Keratinocyte (primary cell): ENCODE data around the gene AKAP6. TPM values are rescaled to one million over a fixed set of nuclear protein-coding genes. Genes with fewer than 3 reads are reported as not detected.

Experiments used
- DNase-seq: peaks from one replicate; pipeline ENCODE4 v3.0.0-alpha.2; 2011; ENCODE audit warnings: low read depth, missing footprints, low spot score
- FAIRE-seq: peaks from 2 replicates; lab custom pipeline; 2011; peaks lifted over from hg19 to GRCh38; lab: Jason Lieb, UNC
- H2AFZ ChIP-seq: 2 replicates; pipeline ENCODE4 v1.6.0; 2012; ENCODE audit warnings: low read length, control low read depth, inconsistent platforms; ENCODE audit not compliant: control insufficient read depth
- H3K27ac ChIP-seq: 2 replicates; pipeline ENCODE4 v1.5.1; 2011; ENCODE audit warnings: low read length; ENCODE audit not compliant: control insufficient read depth, insufficient read depth
- H3K27me3 ChIP-seq: 3 replicates; pipeline ENCODE4 v1.6.0; 2011; ENCODE audit warnings: low read length; ENCODE audit not compliant: control insufficient read depth, insufficient read depth; ENCODE audit errors: extremely low read depth
- H3K36me3 ChIP-seq, 2 experiments: 2 replicates in 1 of 2; 3 replicates in 1 of 2; pipeline ENCODE4 v1.5.1; 2011; ENCODE audit warnings: low read length in 2 of 2, mild to moderate bottlenecking in 1 of 2; ENCODE audit not compliant: control insufficient read depth in 2 of 2, insufficient read depth in 2 of 2; ENCODE audit errors: extremely low read depth in 1 of 2
- H3K4me1 ChIP-seq: 3 replicates; pipeline ENCODE4 v1.5.1; 2011; ENCODE audit warnings: low read length; ENCODE audit not compliant: control insufficient read depth, insufficient read depth; ENCODE audit errors: extremely low read depth
- H3K4me2 ChIP-seq: 3 replicates; pipeline ENCODE4 v1.6.0; 2011; ENCODE audit warnings: low read depth, low read length; ENCODE audit not compliant: control insufficient read depth, insufficient read depth; ENCODE audit errors: extremely low read depth
- H3K4me3 ChIP-seq, 3 experiments: fragments of 200-600 bp in 1 of 3; sonication (generic) in 1 of 3; 2 replicates in 2 of 3; 3 replicates in 1 of 3; pipeline ENCODE4 v1.5.1; 2011 to 2016; ENCODE audit warnings: low read length in 3 of 3, mild to moderate bottlenecking in 3 of 3, control low read depth in 2 of 3, inconsistent platforms in 1 of 3, low read depth in 1 of 3, mixed read lengths in 1 of 3, mixed run types in 1 of 3, moderate library complexity in 1 of 3; ENCODE audit not compliant: control insufficient read depth in 2 of 3, insufficient read depth in 2 of 3; ENCODE audit errors: extremely low read depth in 1 of 3
- H3K79me2 ChIP-seq: 2 replicates; pipeline ENCODE4 v1.6.0; 2012; ENCODE audit warnings: low read length; ENCODE audit not compliant: control insufficient read depth, insufficient read depth
- H3K9ac ChIP-seq: 3 replicates; pipeline ENCODE4 v1.6.0; 2011; ENCODE audit warnings: low read length; ENCODE audit not compliant: control insufficient read depth, insufficient read depth; ENCODE audit errors: extremely low read depth
- H3K9me1 ChIP-seq: 3 replicates; pipeline ENCODE4 v1.6.0; 2011; ENCODE audit warnings: low read length; ENCODE audit not compliant: control insufficient read depth, insufficient read depth; ENCODE audit errors: extremely low read depth
- H3K9me3 ChIP-seq: 2 replicates; pipeline ENCODE4 v1.5.1; 2012; ENCODE audit warnings: low read depth, low read length; ENCODE audit not compliant: control insufficient read depth
- H4K20me1 ChIP-seq: 3 replicates; pipeline ENCODE4 v1.6.0; 2011; ENCODE audit warnings: low read length; ENCODE audit not compliant: control insufficient read depth, insufficient read depth; ENCODE audit errors: extremely low read depth
- CTCF ChIP-seq, 3 experiments: IDR thresholded peaks in 1 of 3; conservative IDR thresholded peaks in 1 of 3; optimal IDR thresholded peaks in 1 of 3; 2 replicates in 2 of 3; 3 replicates in 1 of 3; pipeline versions ENCODE3 to v1.5.1; 2011; ENCODE audit warnings: low read length in 3 of 3, mild to moderate bottlenecking in 3 of 3, moderate library complexity in 2 of 3, control low read depth in 1 of 3, inconsistent platforms in 1 of 3; ENCODE audit not compliant: insufficient read depth in 2 of 3; ENCODE audit errors: extremely low read depth in 1 of 3
- EZH2 ChIP-seq: IDR thresholded peaks from one replicate; pipeline ENCODE4 v1.6.1; 2012; ENCODE audit warnings: inconsistent platforms, mild to moderate bottlenecking, low read length, moderate library complexity
- dilution Hi-C: fragments of 300-500 bp; cut with MboI; formaldehyde crosslinking; loops from one replicate; pipeline ENCODE4 v1.7.0; 2020; ENCODE audit warnings: low sequenced_read_pairs; ENCODE audit not compliant: extremely low pct_ligation_motif_present
- polyA plus RNA-seq, 5 experiments: library from polyadenylated mRNA; depleted of rRNA in 3 of 5; stranded (reverse) in 3 of 5; stranded (forward) in 1 of 5; unstranded in 1 of 5; fragments of >200 nt; gene quantifications; 1 replicate in 1 of 5; 2 replicates in 3 of 5; 3 replicates in 1 of 5; pipeline versions ENCODE4 v1.2.1 to v1.2.3, GENCODE V29; 2011 to 2012; ENCODE audit warnings: missing spikeins in 2 of 5, low read depth in 1 of 5, low replicate concordance in 1 of 5

Gene AKAP6
- polyA plus RNA-seq, 1 donor (not counting 4 experiments of a cell fraction or from before 2014, with no cell fraction given): 2.0 TPM

- FAIRE-seq (no peak), DNase-seq (no peak)
- H3K4me1 ChIP-seq: peaks cover 6% of the 10 kb centered on the region
- no peak for TF ChIP-seq EZH2
- TF ChIP-seq CTCF (optimal IDR thresholded peaks at IDR 0.05 in 1 of 3, IDR thresholded peaks at IDR 0.05 in 1 of 3, conservative IDR thresholded peaks at IDR 0.05 in 1 of 3; ENCODE audit: extremely low read depth in 1 of 3, insufficient read depth in 2 of 3, low read length in 3 of 3): no peak
- H3K9me3 ChIP-seq: no peaks in the 10 kb centered on the region
- no peak overlapping the region for H3K4me3 ChIP-seq
- dilution Hi-C loops: no loop called here
- no peaks in the 10 kb centered on the region for H3K79me2 ChIP-seq
- H3K4me2 ChIP-seq: no peak overlapping the region
- H3K9me1 ChIP-seq: no peaks in the 10 kb centered on the region
- H3K36me3 ChIP-seq: no peaks in the 10 kb centered on the region
- H3K27me3 ChIP-seq: peaks cover 1% of the 10 kb centered on the region
- no peak overlapping the region for H3K27ac ChIP-seq
- no peaks in the 10 kb centered on the region for H4K20me1 ChIP-seq
- no peak overlapping the region for H3K9ac ChIP-seq
- H2AFZ ChIP-seq: no peak overlapping the region
These were observed 238.7 kb downstream of the AKAP6 start for GRCh38 chr14:32567543-32568384.

- H3K27me3 ChIP-seq: peaks cover 4% of the 10 kb centered on the region
- H4K20me1 ChIP-seq: no peaks in the 10 kb centered on the region
- dilution Hi-C loops: no loop called here
- TF ChIP-seq EZH2 (no peak), CTCF (optimal IDR thresholded peaks at IDR 0.05 in 1 of 3, IDR thresholded peaks at IDR 0.05 in 1 of 3, conservative IDR thresholded peaks at IDR 0.05 in 1 of 3; ENCODE audit: extremely low read depth in 1 of 3, insufficient read depth in 2 of 3, low read length in 3 of 3) (no peak)
- no peak overlapping the region for H3K27ac ChIP-seq
- FAIRE-seq: no peak
- no peaks in the 10 kb centered on the region for H3K9me1 ChIP-seq
- H3K9ac ChIP-seq: no peak overlapping the region
- no peak overlapping the region for H2AFZ ChIP-seq
- H3K4me2 ChIP-seq: no peak overlapping the region
- DNase-seq: no peak
- no peak overlapping the region for H3K4me3 ChIP-seq
- H3K9me3 ChIP-seq: no peaks in the 10 kb centered on the region
- H3K36me3 ChIP-seq: no peaks in the 10 kb centered on the region
- no peaks in the 10 kb centered on the region for H3K79me2 ChIP-seq
- H3K4me1 ChIP-seq: peaks cover 3% of the 10 kb centered on the region
These were observed 242.5 kb downstream of the AKAP6 start for GRCh38 chr14:32571551-32571950.
